Vagina (tissue), 2 donors: Measurements from ENCODE around the gene OR2T8.

Source experiments
- POLR2A ChIP-seq, 2 donors: fragments of 450-650 bp; IDR thresholded peaks; one replicate each; pipeline ENCODE4 v1.6.1; 2017; ENCODE audit warnings: antibody characterized with exemption in 2 of 2, mild to moderate bottlenecking in 2 of 2, moderate library complexity in 2 of 2
- POLR2AphosphoS5 ChIP-seq, 2 donors: sonication (generic); formaldehyde crosslinking; IDR thresholded peaks; one replicate each; pipeline ENCODE4 v1.9.0; 2017; ENCODE audit warnings: antibody characterized with exemption in 2 of 2, mild to moderate bottlenecking in 2 of 2, low read depth in 1 of 2; ENCODE audit not compliant: insufficient read depth in 1 of 2
- TF ChIP-seq, protein P1 (sequence below), 3 experiments: fragments of 450-650 bp in 2 of 3; fragments of 200-600 bp in 1 of 3; sonication (generic) in 1 of 3; IDR thresholded peaks; one replicate each; pipeline ENCODE4 v1.5.1; 2017 to 2019; ENCODE audit warnings: antibody characterized with exemption in 3 of 3, mild to moderate bottlenecking in 2 of 3, moderate library complexity in 2 of 3

- TF ChIP-seq, protein P1, sequence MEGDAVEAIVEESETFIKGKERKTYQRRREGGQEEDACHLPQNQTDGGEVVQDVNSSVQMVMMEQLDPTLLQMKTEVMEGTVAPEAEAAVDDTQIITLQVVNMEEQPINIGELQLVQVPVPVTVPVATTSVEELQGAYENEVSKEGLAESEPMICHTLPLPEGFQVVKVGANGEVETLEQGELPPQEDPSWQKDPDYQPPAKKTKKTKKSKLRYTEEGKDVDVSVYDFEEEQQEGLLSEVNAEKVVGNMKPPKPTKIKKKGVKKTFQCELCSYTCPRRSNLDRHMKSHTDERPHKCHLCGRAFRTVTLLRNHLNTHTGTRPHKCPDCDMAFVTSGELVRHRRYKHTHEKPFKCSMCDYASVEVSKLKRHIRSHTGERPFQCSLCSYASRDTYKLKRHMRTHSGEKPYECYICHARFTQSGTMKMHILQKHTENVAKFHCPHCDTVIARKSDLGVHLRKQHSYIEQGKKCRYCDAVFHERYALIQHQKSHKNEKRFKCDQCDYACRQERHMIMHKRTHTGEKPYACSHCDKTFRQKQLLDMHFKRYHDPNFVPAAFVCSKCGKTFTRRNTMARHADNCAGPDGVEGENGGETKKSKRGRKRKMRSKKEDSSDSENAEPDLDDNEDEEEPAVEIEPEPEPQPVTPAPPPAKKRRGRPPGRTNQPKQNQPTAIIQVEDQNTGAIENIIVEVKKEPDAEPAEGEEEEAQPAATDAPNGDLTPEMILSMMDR (IDR thresholded peaks at IDR 0.05): no peak
- TF ChIP-seq POLR2A (IDR thresholded peaks at IDR 0.05): no peak
- TF ChIP-seq POLR2AphosphoS5 (IDR thresholded peaks at IDR 0.05; ENCODE audit: insufficient read depth in 1 of 2, low read depth in 1 of 2): no peak
These were observed 14.0 kb upstream of the OR2T8 start for GRCh38 chr1:247905910-247906503.
